Measurements from ENCODE around the gene DSCAML1.

DNA sequence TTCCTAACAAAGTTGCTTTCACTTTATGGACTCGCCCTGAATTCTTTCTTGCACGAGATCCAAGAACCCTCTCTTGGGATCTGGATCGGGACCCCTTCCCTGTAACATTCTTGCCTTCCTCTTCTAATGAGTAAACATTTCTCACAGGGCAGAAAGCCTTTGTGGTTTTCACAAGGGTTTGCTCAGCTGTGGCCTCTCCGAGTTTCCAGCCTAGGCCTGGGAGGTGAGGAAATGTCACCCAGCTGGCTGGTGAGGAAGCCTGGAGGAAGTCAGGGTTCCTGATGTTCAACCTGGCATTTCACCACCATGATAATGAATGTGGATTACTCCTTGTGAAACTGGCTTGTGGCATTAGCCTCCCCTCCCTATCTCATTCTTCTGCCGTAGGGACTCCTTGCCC lies 224.9 kb downstream of the DSCAML1 start:
- TF ChIP-seq, protein P1, sequence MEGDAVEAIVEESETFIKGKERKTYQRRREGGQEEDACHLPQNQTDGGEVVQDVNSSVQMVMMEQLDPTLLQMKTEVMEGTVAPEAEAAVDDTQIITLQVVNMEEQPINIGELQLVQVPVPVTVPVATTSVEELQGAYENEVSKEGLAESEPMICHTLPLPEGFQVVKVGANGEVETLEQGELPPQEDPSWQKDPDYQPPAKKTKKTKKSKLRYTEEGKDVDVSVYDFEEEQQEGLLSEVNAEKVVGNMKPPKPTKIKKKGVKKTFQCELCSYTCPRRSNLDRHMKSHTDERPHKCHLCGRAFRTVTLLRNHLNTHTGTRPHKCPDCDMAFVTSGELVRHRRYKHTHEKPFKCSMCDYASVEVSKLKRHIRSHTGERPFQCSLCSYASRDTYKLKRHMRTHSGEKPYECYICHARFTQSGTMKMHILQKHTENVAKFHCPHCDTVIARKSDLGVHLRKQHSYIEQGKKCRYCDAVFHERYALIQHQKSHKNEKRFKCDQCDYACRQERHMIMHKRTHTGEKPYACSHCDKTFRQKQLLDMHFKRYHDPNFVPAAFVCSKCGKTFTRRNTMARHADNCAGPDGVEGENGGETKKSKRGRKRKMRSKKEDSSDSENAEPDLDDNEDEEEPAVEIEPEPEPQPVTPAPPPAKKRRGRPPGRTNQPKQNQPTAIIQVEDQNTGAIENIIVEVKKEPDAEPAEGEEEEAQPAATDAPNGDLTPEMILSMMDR (IDR thresholded peaks at IDR 0.05; ENCODE audit: low read depth, low read length): no peak
- no peak for TF ChIP-seq EZH2phosphoT487 (IDR thresholded peaks at IDR 0.05; ENCODE audit: low read depth)
